HepG2 (cell line): ENCODE results near the gene FAIM2. TPM values are rescaled to one million over a fixed set of nuclear protein-coding genes. Genes with fewer than 3 reads are reported as not detected.

ENCODE experiments used
- ATAC-seq: fragments of 200-7000 bp; cut with Tn5 transposase; 3 replicates; pipeline ENCODE4 v1.9.1; 2020; ENCODE audit warnings: mild to moderate bottlenecking, moderate library complexity
- BruUV-seq: library from RNA; stranded (reverse); fragments of 400-500 nt; replicated peaks from 2 replicates; lab custom pipeline; 2021; lab: Mats Ljungman, UMichigan
- CTCF ChIA-PET: fragments of 300-600 bp; formaldehyde crosslinking; extraction: SDS; loops from one replicate; lab custom pipeline; 2021; ENCODE audit warnings: low total read pairs, inconsistent platforms, low intra/inter-chr PET ratio; lab: Yijun Ruan, JAX
- POLR2A ChIA-PET: fragments of 350-600 bp; sonication (Branson Sonifier 250); formaldehyde crosslinking; loops from one replicate; lab custom pipeline; 2020; ENCODE audit warnings: antibody characterized with exemption, inconsistent platforms; lab: Yijun Ruan, JAX
- DNase-seq: peaks from one replicate; pipeline ENCODE4 v3.0.0-alpha.2; 2015; ENCODE audit warnings: low spot score
- FAIRE-seq: peaks from 3 replicates; lab custom pipeline; 2011; peaks lifted over from hg19 to GRCh38; lab: Jason Lieb, UNC
- H2AFZ ChIP-seq: one replicate; pipeline ENCODE4 v1.6.1; 2011; ENCODE audit warnings: low read length, inconsistent platforms
- H3K27ac ChIP-seq: fragments of 300-600 bp; 3 replicates; pipeline ENCODE4 v1.8.0; 2011; ENCODE audit warnings: mixed run types, mild to moderate bottlenecking, mixed read lengths, low read length, inconsistent platforms; ENCODE audit not compliant: insufficient read depth; ENCODE audit errors: extremely low read length
- H3K27me3 ChIP-seq, 2 experiments: fragments of 200-600 bp in 1 of 2; 2 replicates in 1 of 2; 3 replicates in 1 of 2; pipeline versions ENCODE4 v1.6.0 to v1.8.0; 2011; ENCODE audit warnings: low read length in 2 of 2, mild to moderate bottlenecking in 2 of 2, moderate library complexity in 2 of 2, inconsistent platforms in 1 of 2; ENCODE audit not compliant: insufficient read depth in 2 of 2, control insufficient read depth in 1 of 2
- H3K36me3 ChIP-seq, 2 experiments: fragments of 200-600 bp in 1 of 2; replicated peaks in 1 of 2; 2 replicates in 1 of 2; 3 replicates in 1 of 2; pipeline versions ENCODE4 v1.5.1 to v1.8.0; 2011; ENCODE audit warnings: low read length in 2 of 2, inconsistent platforms in 1 of 2; ENCODE audit not compliant: insufficient read depth in 2 of 2, control insufficient read depth in 1 of 2
- H3K4me1 ChIP-seq: 2 replicates; pipeline ENCODE4 v1.5.1; 2012; ENCODE audit warnings: low read length, inconsistent platforms; ENCODE audit not compliant: insufficient read depth
- H3K4me2 ChIP-seq: 2 replicates; pipeline ENCODE4 v1.6.0; 2011; ENCODE audit warnings: low read depth, low read length, inconsistent platforms
- H3K4me3 ChIP-seq, 3 experiments: fragments of 200-600 bp in 1 of 3; sonication (generic), shearing (Covaris generic) in 1 of 3; replicated peaks in 1 of 3; 2 replicates each; pipeline ENCODE4 v1.5.1; 2011 to 2016; ENCODE audit warnings: low read length in 3 of 3, inconsistent platforms in 2 of 3, low read depth in 2 of 3, mild to moderate bottlenecking in 2 of 3, control low read depth in 1 of 3, mixed read lengths in 1 of 3; ENCODE audit not compliant: insufficient read depth in 1 of 3
- H3K79me2 ChIP-seq: one replicate; pipeline ENCODE4 v1.6.1; 2011; ENCODE audit warnings: low read length, inconsistent platforms; ENCODE audit not compliant: insufficient read depth
- H3K9ac ChIP-seq: 2 replicates; pipeline ENCODE4 v1.6.0; 2011; ENCODE audit warnings: mild to moderate bottlenecking, low read depth, low read length, inconsistent platforms; ENCODE audit not compliant: insufficient read depth
- H3K9me3 ChIP-seq: 2 replicates; pipeline ENCODE4 v1.5.1; 2012; ENCODE audit warnings: mild to moderate bottlenecking, low read length
- H4K20me1 ChIP-seq: 2 replicates; pipeline ENCODE4 v1.6.0; 2011; ENCODE audit warnings: inconsistent platforms, mild to moderate bottlenecking, low read length, moderate library complexity; ENCODE audit not compliant: insufficient read depth
- BHLHE40 ChIP-seq: IDR thresholded peaks from 2 replicates; pipeline ENCODE4 v1.6.1; 2011; ENCODE audit warnings: low read length, improper control_type of control experiment
- GABPB1 ChIP-seq: IDR thresholded peaks from 2 replicates; pipeline ENCODE4 v1.6.1; 2016; ENCODE audit warnings: mild to moderate bottlenecking, missing genetic modification reagents, moderate library complexity, missing compliant biosample characterization
- MEIS2 ChIP-seq: sonication (generic); formaldehyde crosslinking; IDR thresholded peaks from 2 replicates; pipeline ENCODE4 v1.9.0; 2021; ENCODE audit warnings: mild to moderate bottlenecking, missing genetic modification reagents
- POLR2AphosphoS5 ChIP-seq: IDR thresholded peaks from 2 replicates; pipeline ENCODE4 v1.6.1; 2012; ENCODE audit warnings: low read depth, low read length
- RXRA ChIP-seq: sonication (generic); formaldehyde crosslinking; IDR thresholded peaks from 2 replicates; pipeline ENCODE4 v1.5.1; 2020; ENCODE audit warnings: missing genetic modification reagents
- ZNF772 ChIP-seq: sonication (generic); formaldehyde crosslinking; IDR thresholded peaks from 2 replicates; pipeline ENCODE4 v1.5.0; 2020; ENCODE audit warnings: mild to moderate bottlenecking, missing genetic modification reagents
- WGBS: methylation state at CpG from one replicate; pipeline ENCODE4 v1.1.6; 2017; ENCODE audit warnings: low lambda C conversion rate; 5-methylcytosine and 5-hydroxymethylcytosine counted together
- in situ Hi-C: cut with HindIII; loops from 2 replicates; pipeline ENCODE4 v1.10.0; 2017; ENCODE audit warnings: low pct_unique_long_range_greater_than_20kb; ENCODE audit not compliant: extremely low pct_ligation_motif_present
- intact Hi-C: fragments of 100-400 bp; cut with micrococcal nuclease; formaldehyde crosslinking; loops from one replicate; pipeline ENCODE4 v1.10.0; 2022; ENCODE audit not compliant: unreplicated experiment
- polyA plus RNA-seq, 8 experiments: library from polyadenylated mRNA; depleted of rRNA in 3 of 8; stranded (reverse) in 7 of 8; unstranded in 1 of 8; fragments of >200 nt; fragmentation: Illumina TruSeq in 4 of 8; extraction: Trizol in 4 of 8; gene quantifications; 2 replicates each; pipeline versions ENCODE4 v1.2.1 to v1.2.3, GENCODE V29; 2011 to 2016; ENCODE audit warnings: low read depth in 4 of 8, missing spikeins in 1 of 8, mixed read lengths in 1 of 8; ENCODE audit not compliant: insufficient read depth in 1 of 8
- total RNA-seq, 5 experiments: library from RNA; depleted of rRNA; stranded (reverse); fragments of >200 nt; fragmentation: Illumina TruSeq; extraction: Trizol; gene quantifications; 2 replicates each; pipeline ENCODE4 v1.2.3, GENCODE V29; 2016; ENCODE audit warnings: low read depth in 1 of 5
- TF ChIP-seq, protein P1 (sequence below): sonication (generic); formaldehyde crosslinking; IDR thresholded peaks from 2 replicates; pipeline ENCODE4 v1.4.0; 2020; ENCODE audit warnings: mild to moderate bottlenecking, missing genetic modification reagents
- TF ChIP-seq, protein P2 (sequence below): sonication (generic); formaldehyde crosslinking; IDR thresholded peaks from 2 replicates; pipeline ENCODE4 v1.5.0; 2020; ENCODE audit warnings: mild to moderate bottlenecking, missing genetic modification reagents
- TF ChIP-seq, protein P3 (sequence below): sonication (generic); formaldehyde crosslinking; IDR thresholded peaks from 2 replicates; pipeline ENCODE4 v1.5.1; 2020; ENCODE audit warnings: missing genetic modification reagents, mild to moderate bottlenecking, borderline replicate concordance

The FAIM2 gene
- total and polyA plus RNA-seq, 2 of the 13 experiments (the other 11 are each of a cell fraction or from before 2014, with no cell fraction given), result not detected

GRCh38 chr12:49889361-49890095 is 14.2 kb downstream of the FAIM2 start:
- Histone ChIP-seq H3K4me2 (no peak overlapping the region), H3K4me1 (peaks cover 50% of the 10 kb centered on the region), H3K27ac (no peak overlapping the region), H3K27me3 (peaks cover 6 to 64% of the 10 kb centered on the region in 2 experiments; a peak in 4 of 5 replicates), H2AFZ (no peak overlapping the region), H4K20me1 (no peaks in the 10 kb centered on the region), H3K4me3 (no peak overlapping the region), H3K36me3 (no peaks in the 10 kb centered on the region), H3K9me3 (no peaks in the 10 kb centered on the region), H3K9ac (no peak overlapping the region), H3K79me2 (no peaks in the 10 kb centered on the region)
- DNase-seq (no peak), ATAC-seq (no peak), FAIRE-seq (no peak)
- TF ChIP-seq GABPB1 (no peak), ZNF772 (CRISPR knock-in tag) (no peak), MEIS2 (CRISPR knock-in tag) (no peak), POLR2AphosphoS5 (no peak)
- CTCF ChIA-PET, result no interaction called here
- WGBS, result 25% methylated on average over 7 of the region's 10 CpGs
- POLR2A ChIA-PET, result no interaction called here
- intact Hi-C loops (no loop called here), in situ Hi-C loops (no loop called here)
- BruUV-seq, result no TSS peak

DNA sequence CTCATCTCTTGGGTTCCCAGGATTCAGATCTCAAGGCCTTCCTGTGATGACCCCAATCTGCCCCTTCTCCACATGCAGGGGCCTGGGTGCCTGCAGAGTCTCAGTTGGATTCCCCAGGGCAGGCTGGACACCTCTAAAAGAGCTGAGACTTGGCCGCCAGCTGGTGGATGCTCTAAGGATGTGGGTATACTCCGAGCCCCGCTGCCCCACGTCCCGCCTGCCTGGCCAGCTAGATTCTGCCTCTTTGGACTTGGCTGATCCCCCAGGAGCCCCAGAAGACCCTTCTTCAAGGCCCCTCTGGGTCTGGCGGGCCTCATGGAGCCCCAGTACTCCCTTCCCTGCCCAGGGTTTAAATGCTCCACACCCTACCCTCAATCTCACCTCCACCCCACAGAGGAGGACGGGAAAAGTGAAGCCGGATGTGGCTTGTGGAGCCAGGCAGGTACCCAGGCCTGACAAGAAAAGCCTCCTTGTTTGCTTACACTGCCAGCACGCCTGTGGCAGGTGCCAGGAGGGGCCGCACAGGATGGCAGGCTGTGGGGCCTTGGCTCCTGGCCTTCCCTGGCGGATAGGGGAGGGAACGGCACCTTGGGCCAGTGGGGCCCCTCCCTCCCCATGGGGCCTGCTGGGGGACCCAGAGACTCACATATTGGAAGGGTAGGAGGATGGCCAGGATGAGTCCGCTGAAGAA is 15.1 kb downstream of the FAIM2 start:
- Histone ChIP-seq H4K20me1 (no peaks in the 10 kb centered on the region), H3K79me2 (no peaks in the 10 kb centered on the region), H3K4me2 (peak overlapping the region; percentile 67; the same call in 1 of the 2 replicates), H3K36me3 (no peaks in the 10 kb centered on the region), H2AFZ (no peak overlapping the region), H3K4me3 (no peak overlapping the region), H3K27ac (no peak overlapping the region), H3K4me1 (peaks cover 50% of the 10 kb centered on the region), H3K27me3 (peaks cover 6 to 71% of the 10 kb centered on the region in 2 experiments; a peak in 4 of 5 replicates), H3K9ac (no peak overlapping the region), H3K9me3 (no peaks in the 10 kb centered on the region)
- in situ Hi-C loops (no loop called here), intact Hi-C loops (no loop called here)
- WGBS, result 28% methylated on average over 6 of the region's 13 CpGs
- ChIA-PET POLR2A (interaction anchor here (1.0 kb wide), 1 partner anchor 21 kb away, joined by 3 read pairs; no protein-coding TSS in a partner anchor), CTCF (no interaction called here)
- ATAC-seq (peak; percentile 20), DNase-seq (no peak), FAIRE-seq (no peak)
- BruUV-seq, result no TSS peak
- TF ChIP-seq, protein P1, sequence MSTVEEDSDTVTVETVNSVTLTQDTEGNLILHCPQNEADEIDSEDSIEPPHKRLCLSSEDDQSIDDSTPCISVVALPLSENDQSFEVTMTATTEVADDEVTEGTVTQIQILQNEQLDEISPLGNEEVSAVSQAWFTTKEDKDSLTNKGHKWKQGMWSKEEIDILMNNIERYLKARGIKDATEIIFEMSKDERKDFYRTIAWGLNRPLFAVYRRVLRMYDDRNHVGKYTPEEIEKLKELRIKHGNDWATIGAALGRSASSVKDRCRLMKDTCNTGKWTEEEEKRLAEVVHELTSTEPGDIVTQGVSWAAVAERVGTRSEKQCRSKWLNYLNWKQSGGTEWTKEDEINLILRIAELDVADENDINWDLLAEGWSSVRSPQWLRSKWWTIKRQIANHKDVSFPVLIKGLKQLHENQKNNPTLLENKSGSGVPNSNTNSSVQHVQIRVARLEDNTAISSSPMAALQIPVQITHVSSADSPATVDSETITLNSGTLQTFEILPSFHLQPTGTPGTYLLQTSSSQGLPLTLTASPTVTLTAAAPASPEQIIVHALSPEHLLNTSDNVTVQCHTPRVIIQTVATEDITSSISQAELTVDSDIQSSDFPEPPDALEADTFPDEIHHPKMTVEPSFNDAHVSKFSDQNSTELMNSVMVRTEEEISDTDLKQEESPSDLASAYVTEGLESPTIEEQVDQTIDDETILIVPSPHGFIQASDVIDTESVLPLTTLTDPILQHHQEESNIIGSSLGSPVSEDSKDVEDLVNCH, result no peak
- TF ChIP-seq, protein P2, sequence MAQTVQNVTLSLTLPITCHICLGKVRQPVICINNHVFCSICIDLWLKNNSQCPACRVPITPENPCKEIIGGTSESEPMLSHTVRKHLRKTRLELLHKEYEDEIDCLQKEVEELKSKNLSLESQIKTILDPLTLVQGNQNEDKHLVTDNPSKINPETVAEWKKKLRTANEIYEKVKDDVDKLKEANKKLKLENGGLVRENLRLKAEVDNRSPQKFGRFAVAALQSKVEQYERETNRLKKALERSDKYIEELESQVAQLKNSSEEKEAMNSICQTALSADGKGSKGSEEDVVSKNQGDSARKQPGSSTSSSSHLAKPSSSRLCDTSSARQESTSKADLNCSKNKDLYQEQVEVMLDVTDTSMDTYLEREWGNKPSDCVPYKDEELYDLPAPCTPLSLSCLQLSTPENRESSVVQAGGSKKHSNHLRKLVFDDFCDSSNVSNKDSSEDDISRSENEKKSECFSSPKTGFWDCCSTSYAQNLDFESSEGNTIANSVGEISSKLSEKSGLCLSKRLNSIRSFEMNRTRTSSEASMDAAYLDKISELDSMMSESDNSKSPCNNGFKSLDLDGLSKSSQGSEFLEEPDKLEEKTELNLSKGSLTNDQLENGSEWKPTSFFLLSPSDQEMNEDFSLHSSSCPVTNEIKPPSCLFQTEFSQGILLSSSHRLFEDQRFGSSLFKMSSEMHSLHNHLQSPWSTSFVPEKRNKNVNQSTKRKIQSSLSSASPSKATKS, result no peak
- TF ChIP-seq BHLHE40, result 0 out of 2 replicates have a peak, but pooled peaks have one; percentile 11
- TF ChIP-seq, protein P3, sequence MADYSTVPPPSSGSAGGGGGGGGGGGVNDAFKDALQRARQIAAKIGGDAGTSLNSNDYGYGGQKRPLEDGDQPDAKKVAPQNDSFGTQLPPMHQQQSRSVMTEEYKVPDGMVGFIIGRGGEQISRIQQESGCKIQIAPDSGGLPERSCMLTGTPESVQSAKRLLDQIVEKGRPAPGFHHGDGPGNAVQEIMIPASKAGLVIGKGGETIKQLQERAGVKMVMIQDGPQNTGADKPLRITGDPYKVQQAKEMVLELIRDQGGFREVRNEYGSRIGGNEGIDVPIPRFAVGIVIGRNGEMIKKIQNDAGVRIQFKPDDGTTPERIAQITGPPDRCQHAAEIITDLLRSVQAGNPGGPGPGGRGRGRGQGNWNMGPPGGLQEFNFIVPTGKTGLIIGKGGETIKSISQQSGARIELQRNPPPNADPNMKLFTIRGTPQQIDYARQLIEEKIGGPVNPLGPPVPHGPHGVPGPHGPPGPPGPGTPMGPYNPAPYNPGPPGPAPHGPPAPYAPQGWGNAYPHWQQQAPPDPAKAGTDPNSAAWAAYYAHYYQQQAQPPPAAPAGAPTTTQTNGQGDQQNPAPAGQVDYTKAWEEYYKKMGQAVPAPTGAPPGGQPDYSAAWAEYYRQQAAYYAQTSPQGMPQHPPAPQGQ (CRISPR knock-in tag), result no peak
- TF ChIP-seq RXRA (CRISPR knock-in tag), result no peak
